Tibial artery (tissue), 4 donors: ENCODE measurements around the gene NSRP1.

Source experiments
- DNase-seq, 2 donors: peaks; one replicate each; pipeline ENCODE4 v3.0.0-alpha.2; 2019
- H3K27ac ChIP-seq, 2 donors: fragments of 200-600 bp; sonication (generic) in 1 of 2; 1 replicate in 1 of 2; 2 replicates in 1 of 2; pipeline ENCODE4 v1.5.1; 2018 to 2019; ENCODE audit warnings: mild to moderate bottlenecking in 1 of 2
- H3K27me3 ChIP-seq, 2 donors: fragments of 200-600 bp; sonication (generic) in 1 of 2; one replicate each; pipeline versions ENCODE4 v1.5.1 to v1.6.0; 2016 to 2019
- H3K36me3 ChIP-seq, 3 donors: fragments of 200-600 bp; sonication (generic) in 2 of 3; one replicate each; pipeline ENCODE4 v1.5.1; 2016 to 2019; ENCODE audit warnings: mild to moderate bottlenecking in 2 of 3
- H3K4me1 ChIP-seq, 4 donors: fragments of 200-600 bp; sonication (generic) in 2 of 4; 1 replicate in 3 of 4; 2 replicates in 1 of 4; pipeline ENCODE4 v1.5.1; 2016 to 2019
- H3K4me3 ChIP-seq, 2 donors: fragments of 200-600 bp; sonication (generic) in 1 of 2; 1 replicate in 1 of 2; 2 replicates in 1 of 2; pipeline ENCODE4 v1.5.1; 2018 to 2019; ENCODE audit warnings: mild to moderate bottlenecking in 2 of 2
- H3K9me3 ChIP-seq, 3 donors: fragments of 200-600 bp; sonication (generic) in 1 of 3; one replicate each; pipeline ENCODE4 v1.5.1; 2016 to 2019
- CTCF ChIP-seq, 2 experiments: fragments of 200-600 bp in 1 of 2; fragments of 450-650 bp in 1 of 2; IDR thresholded peaks; one replicate each; pipeline ENCODE4 v1.5.1; 2017 to 2019; ENCODE audit warnings: antibody characterized with exemption in 2 of 2, mild to moderate bottlenecking in 1 of 2, moderate library complexity in 1 of 2
- intact Hi-C: fragments of 100-400 bp; cut with DNase I; formaldehyde crosslinking; loops from one replicate; pipeline ENCODE4 v1.15.0; 2023; ENCODE audit warnings: low total_unique reads

The NSRP1 gene

GRCh38 chr17:30222251-30222650 is 105.6 kb downstream of the NSRP1 start:
- no peak overlapping the region for H3K4me3 ChIP-seq
- H3K27me3 ChIP-seq: no peaks in the 10 kb centered on the region
- no peaks in the 10 kb centered on the region for H3K4me1 ChIP-seq
- DNase-seq: no peak
- H3K36me3 ChIP-seq: no peaks in the 10 kb centered on the region
- TF ChIP-seq CTCF (IDR thresholded peaks at IDR 0.05): no peak
- H3K27ac ChIP-seq: no peak overlapping the region
- no peaks in the 10 kb centered on the region for H3K9me3 ChIP-seq
- intact Hi-C loops: no loop called here

GRCh38 chr17:30222721-30223175 is 106.1 kb downstream of the NSRP1 start:
- intact Hi-C loops: no loop called here
- Histone ChIP-seq H3K4me1 (no peaks in the 10 kb centered on the region), H3K36me3 (no peaks in the 10 kb centered on the region), H3K27me3 (no peaks in the 10 kb centered on the region), H3K27ac (no peak overlapping the region), H3K9me3 (no peaks in the 10 kb centered on the region), H3K4me3 (no peak overlapping the region)
- no peak for TF ChIP-seq CTCF (IDR thresholded peaks at IDR 0.05)
- DNase-seq: peak in 1 of 2 donors; percentile 21

- H3K27ac ChIP-seq: no peak overlapping the region
- H3K9me3 ChIP-seq: no peaks in the 10 kb centered on the region
- H3K36me3 ChIP-seq: no peaks in the 10 kb centered on the region
- intact Hi-C loops: no loop called here
- H3K4me1 ChIP-seq: no peaks in the 10 kb centered on the region
- no peak for DNase-seq
- TF ChIP-seq CTCF (IDR thresholded peaks at IDR 0.05): no peak
- H3K27me3 ChIP-seq: peaks cover 0 to 7% of the 10 kb centered on the region in 2 donors
- H3K4me3 ChIP-seq: no peak overlapping the region
These were observed 107.9 kb downstream of the NSRP1 start for GRCh38 chr17:30224419-30224960.

- no peak for TF ChIP-seq CTCF (IDR thresholded peaks at IDR 0.05)
- Histone ChIP-seq H3K9me3 (no peaks in the 10 kb centered on the region), H3K4me3 (no peak overlapping the region), H3K4me1 (no peaks in the 10 kb centered on the region), H3K27me3 (peaks cover 0 to 9% of the 10 kb centered on the region in 2 donors), H3K27ac (no peak overlapping the region), H3K36me3 (no peaks in the 10 kb centered on the region)
- no peak for DNase-seq
- intact Hi-C loops: no loop called here
These were observed 108.5 kb downstream of the NSRP1 start for GRCh38 chr17:30225112-30225511.

GRCh38 chr17:30225919-30226553 is 109.4 kb downstream of the NSRP1 start:
- Histone ChIP-seq H3K4me1 (no peaks in the 10 kb centered on the region), H3K27ac (no peak overlapping the region), H3K4me3 (no peak overlapping the region), H3K9me3 (no peaks in the 10 kb centered on the region), H3K36me3 (no peaks in the 10 kb centered on the region), H3K27me3 (peaks cover 0 to 9% of the 10 kb centered on the region in 2 donors)
- intact Hi-C loops: no loop called here
- DNase-seq: no peak
- no peak for TF ChIP-seq CTCF (IDR thresholded peaks at IDR 0.05)
